Uterus (tissue), 2 donors: Measurements from ENCODE around the gene ZNF775.

ENCODE experiments used
- CTCF ChIP-seq, 4 experiments: fragments of 200-600 bp in 2 of 4; fragments of 450-650 bp in 2 of 4; sonication (generic) in 2 of 4; IDR thresholded peaks; one replicate each; pipeline ENCODE4 v1.5.1; 2016 to 2019; ENCODE audit warnings: antibody characterized with exemption in 4 of 4, mild to moderate bottlenecking in 2 of 4, moderate library complexity in 1 of 4
- POLR2A ChIP-seq, 2 donors: fragments of 450-650 bp; IDR thresholded peaks; one replicate each; pipeline ENCODE4 v1.6.1; 2016; ENCODE audit warnings: antibody characterized with exemption in 2 of 2, mild to moderate bottlenecking in 1 of 2, moderate library complexity in 1 of 2

GRCh38 chr7:150357270-150357669 lies 21.9 kb upstream of the ZNF775 start:
- no peak for TF ChIP-seq CTCF (IDR thresholded peaks at IDR 0.05)
- TF ChIP-seq POLR2A (IDR thresholded peaks at IDR 0.05): no peak
